Measurements from ENCODE around the gene POLE4. TPM values are rescaled to one million over a fixed set of nuclear protein-coding genes. Genes with fewer than 3 reads are reported as not detected.

Gene POLE4
- total RNA-seq, 1 experiment from 2014 or later: 53.9 TPM

- Histone ChIP-seq H3K27me3 (no peaks in the 10 kb centered on the region), H3K4me3 (no peak overlapping the region), H3K9me3 (no peaks in the 10 kb centered on the region), H3K36me3 (no peaks in the 10 kb centered on the region; the same call in 1 of the 2 replicates)
- no peak for DNase-seq
These were observed 22.5 kb upstream of the POLE4 start for GRCh38 chr2:74935975-74936391.

DNA sequence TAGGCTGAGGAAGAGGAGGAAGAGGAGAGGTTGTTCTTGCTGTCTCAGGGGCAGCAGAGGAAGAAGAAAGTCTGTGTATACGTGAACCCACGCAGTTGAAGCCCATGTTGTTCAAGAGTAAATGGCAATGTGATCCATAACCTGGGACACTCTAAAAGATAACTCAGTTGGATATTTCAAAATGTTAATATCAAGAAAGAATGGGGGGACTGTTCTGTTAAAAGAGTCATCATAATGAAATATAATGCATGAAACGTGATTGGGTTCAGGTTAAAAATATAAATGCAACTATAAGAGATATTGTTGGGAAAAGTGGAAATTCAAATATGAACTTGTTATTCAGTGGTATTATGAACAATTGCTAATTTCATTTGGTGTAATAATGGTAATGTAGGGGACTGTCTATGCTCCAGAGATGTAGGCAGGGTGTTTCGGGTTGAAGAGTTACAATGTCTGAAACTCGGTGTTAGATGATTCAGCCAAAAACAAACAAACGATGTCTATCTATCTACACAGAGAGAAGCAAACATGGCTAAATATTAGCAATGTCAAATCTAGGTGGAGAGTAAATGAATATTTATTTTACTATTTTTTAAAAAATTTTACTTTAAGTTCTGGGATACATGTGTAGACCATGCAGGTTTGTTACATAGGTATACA, 21.1 kb upstream of the POLE4 start:
- H3K36me3 ChIP-seq: no peaks in the 10 kb centered on the region; the same call in 1 of the 2 replicates
- no peaks in the 10 kb centered on the region for H3K9me3 ChIP-seq
- H3K27me3 ChIP-seq: no peaks in the 10 kb centered on the region
- no peak for DNase-seq
- H3K4me3 ChIP-seq: no peak overlapping the region

GRCh38 chr2:74938264-74938663, 20.2 kb upstream of the POLE4 start:
- H3K27me3 ChIP-seq: no peaks in the 10 kb centered on the region
- DNase-seq: no peak
- H3K36me3 ChIP-seq: no peaks in the 10 kb centered on the region; the same call in 1 of the 2 replicates
- H3K9me3 ChIP-seq: no peaks in the 10 kb centered on the region
- H3K4me3 ChIP-seq: no peak overlapping the region

DNA sequence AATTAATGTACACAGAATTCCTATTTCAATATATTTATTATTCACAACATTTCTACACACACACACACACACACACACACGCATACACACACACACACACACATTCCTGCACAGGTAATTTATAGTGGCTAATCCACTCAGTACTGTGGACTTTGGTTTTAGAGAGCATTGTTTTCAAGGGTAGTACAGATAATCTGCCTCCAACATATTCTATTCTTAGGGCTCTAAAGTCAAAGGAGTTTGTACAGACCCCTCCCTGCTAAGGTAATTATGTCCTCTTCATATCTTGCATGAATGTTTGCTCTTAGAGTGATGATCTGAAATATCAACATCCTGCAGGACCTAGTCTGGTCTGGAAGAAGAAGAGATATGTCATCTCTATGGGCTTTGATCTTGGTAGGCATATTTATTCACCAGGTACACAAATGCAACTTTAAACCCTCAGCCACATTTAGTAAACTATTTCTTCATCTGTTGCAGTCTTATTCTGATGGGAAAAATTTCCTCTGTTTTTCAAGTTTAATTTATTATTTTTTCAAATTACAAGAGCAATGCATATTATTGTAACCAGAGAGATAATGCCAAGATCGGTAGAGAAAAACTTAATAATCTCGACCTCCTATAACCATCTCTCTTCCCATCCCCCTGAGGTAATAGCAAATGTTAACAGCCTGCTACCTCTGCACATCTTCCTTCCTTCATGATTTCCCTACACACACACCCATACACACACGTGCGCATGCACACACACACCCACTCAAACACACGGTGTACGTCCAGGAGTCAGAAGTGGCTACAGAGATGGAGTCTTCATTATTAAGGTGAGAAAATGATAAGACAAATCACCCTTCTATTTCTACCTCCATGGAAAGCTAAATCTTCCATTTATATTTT, 18.3 kb upstream of the POLE4 start:
- H3K9me3 ChIP-seq: no peaks in the 10 kb centered on the region
- no peaks in the 10 kb centered on the region for H3K27me3 ChIP-seq
- H3K36me3 ChIP-seq: no peaks in the 10 kb centered on the region; the same call in 1 of the 2 replicates
- H3K4me3 ChIP-seq: no peak overlapping the region
- no peak for DNase-seq

DNA sequence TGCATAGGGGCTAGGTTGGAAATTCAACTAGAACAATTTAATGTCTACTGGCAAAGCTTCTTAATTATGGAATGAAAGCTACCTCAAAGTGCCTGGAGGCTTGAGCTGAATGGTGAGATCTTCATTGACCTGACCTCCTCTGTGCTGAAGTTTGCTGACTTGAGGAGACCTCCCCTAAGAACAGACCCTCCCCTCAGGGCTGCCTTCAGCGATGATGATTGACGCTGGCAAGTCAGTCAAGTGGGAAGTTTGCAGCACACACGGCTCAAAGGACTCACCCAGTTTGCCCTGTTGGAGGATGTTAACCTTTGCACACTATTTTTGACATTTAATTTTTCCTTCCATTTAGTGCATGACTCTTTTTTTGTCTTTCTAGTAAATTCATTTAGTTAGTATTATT, 17.2 kb upstream of the POLE4 start:
- no peaks in the 10 kb centered on the region for H3K27me3 ChIP-seq
- DNase-seq: no peak
- H3K36me3 ChIP-seq: no peaks in the 10 kb centered on the region; the same call in 1 of the 2 replicates
- no peak overlapping the region for H3K4me3 ChIP-seq
- no peaks in the 10 kb centered on the region for H3K9me3 ChIP-seq

DNA sequence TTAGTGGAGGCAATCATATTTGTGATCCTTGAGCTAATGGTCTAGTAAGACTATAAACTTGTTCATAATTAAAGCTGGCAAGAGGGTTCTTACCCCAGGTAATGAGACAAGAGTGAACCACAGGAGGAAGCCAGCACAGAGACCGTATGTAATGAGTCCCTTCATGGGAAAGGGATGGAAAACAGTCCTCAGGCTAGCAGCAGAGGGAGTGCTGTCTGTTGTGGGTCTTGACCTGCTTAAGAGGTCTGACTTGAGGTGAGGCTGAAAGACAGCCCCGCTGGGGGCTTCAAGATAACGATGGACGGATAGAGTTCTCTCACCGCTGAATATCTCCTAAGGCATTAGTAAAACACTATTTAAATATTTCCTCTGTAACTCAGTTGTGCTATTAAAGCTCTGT, 16.2 kb upstream of the POLE4 start:
- Histone ChIP-seq H3K9me3 (no peaks in the 10 kb centered on the region), H3K36me3 (no peaks in the 10 kb centered on the region), H3K27me3 (no peaks in the 10 kb centered on the region), H3K4me3 (no peak overlapping the region)
- no peak for DNase-seq

DNA sequence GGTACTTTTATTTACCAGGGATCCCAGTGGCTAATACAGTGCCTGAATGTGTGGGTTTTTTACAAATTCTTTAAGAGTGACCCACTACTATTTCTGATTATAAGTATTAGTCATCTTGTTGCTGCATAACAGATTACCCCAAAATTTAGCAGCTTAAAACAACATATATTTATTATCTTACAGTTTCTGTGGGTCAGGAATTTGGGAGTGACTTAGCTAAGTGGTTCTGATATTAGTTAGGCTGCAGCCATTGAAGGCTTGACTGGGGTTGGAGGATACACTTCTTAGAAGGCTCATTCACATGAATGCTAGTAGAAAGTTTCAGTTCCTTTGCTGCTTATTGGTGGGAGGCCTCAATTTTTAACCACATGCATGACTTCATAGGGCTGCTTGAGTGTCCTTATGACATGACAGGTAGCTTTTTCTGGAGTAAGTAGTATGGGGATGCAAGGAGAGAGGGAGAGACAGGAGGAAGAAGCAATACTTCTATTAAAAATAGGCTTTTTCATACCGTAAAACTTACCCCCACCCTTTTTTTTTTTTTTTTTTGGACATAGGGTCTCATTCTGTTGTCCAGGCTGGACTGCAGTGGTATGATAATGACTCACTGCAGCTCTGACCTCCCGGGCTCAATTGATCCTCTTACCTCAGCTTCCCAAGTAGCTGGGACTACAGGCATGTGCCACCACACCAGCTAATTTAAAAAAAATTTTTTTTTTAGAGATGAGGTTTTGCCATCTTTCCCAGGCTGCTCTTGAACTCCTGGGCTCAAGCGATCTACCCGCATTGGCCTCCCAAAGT, 13.3 kb upstream of the POLE4 start:
- no peaks in the 10 kb centered on the region for H3K27me3 ChIP-seq
- H3K9me3 ChIP-seq: peaks cover 8% of the 10 kb centered on the region; the same call in 1 of the 2 replicates
- peak; percentile 8 for DNase-seq
- H3K36me3 ChIP-seq: no peaks in the 10 kb centered on the region
- no peak overlapping the region for H3K4me3 ChIP-seq

GRCh38 chr2:74945788-74946331, 12.6 kb upstream of the POLE4 start:
- Histone ChIP-seq H3K36me3 (no peaks in the 10 kb centered on the region), H3K27me3 (no peaks in the 10 kb centered on the region), H3K4me3 (no peak overlapping the region), H3K9me3 (peaks cover 8% of the 10 kb centered on the region; the same call in 1 of the 2 replicates)
- DNase-seq: no peak

DNA sequence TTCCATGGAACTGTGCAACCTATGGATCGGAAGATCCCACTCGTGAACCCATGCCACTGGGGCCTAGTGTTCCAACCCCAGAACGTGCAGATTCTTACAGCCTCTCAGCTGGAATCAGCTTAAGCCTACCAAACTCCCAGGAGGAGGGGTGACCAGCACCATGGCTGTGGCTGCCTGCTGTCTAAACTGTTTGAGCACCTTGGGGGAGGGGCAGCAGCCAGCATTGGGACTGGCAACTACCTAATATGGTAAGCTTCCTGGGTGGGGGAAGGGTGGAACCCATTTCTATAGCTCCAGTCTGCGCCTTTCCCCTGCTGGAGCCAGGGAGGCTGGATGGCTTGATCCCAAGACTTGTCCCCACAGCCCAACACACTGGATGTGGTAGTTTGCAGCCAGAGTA, 10.7 kb upstream of the POLE4 start:
- H3K4me3 ChIP-seq: no peak overlapping the region
- H3K36me3 ChIP-seq: no peaks in the 10 kb centered on the region
- DNase-seq: no peak
- peaks cover 10% of the 10 kb centered on the region; the same call in 1 of the 2 replicates for H3K9me3 ChIP-seq
- no peaks in the 10 kb centered on the region for H3K27me3 ChIP-seq

GRCh38 chr2:74948779-74949178, 9.7 kb upstream of the POLE4 start:
- peaks cover 10% of the 10 kb centered on the region; the same call in 1 of the 2 replicates for H3K9me3 ChIP-seq
- H3K27me3 ChIP-seq: no peaks in the 10 kb centered on the region
- DNase-seq: no peak
- no peaks in the 10 kb centered on the region for H3K36me3 ChIP-seq
- no peak overlapping the region for H3K4me3 ChIP-seq

GRCh38 chr2:74951211-74951754, 7.2 kb upstream of the POLE4 start:
- DNase-seq: no peak
- peaks cover 10% of the 10 kb centered on the region; the same call in 1 of the 2 replicates for H3K9me3 ChIP-seq
- no peak overlapping the region for H3K4me3 ChIP-seq
- H3K27me3 ChIP-seq: no peaks in the 10 kb centered on the region
- no peaks in the 10 kb centered on the region for H3K36me3 ChIP-seq

DNA sequence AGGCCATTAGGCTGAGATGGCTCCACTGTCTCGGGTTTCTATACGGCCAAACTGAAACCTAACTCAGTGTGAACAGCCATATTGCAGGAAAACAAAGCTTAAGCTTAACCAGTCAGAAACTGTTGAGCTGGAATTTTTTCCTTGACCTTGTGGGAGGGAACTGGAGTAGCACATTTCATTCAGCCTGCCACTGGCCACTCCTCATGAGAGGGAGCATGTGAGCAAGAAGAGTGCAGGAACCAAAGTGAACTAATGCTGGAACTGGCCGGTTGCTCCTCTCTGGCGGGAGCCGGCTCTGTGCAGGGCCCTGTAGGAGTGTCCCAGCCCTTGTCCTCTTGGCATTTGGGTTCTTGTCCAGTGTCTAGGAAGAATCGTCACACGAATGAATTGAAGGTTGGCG, 5.9 kb upstream of the POLE4 start:
- no peak for DNase-seq
- H3K4me3 ChIP-seq: no peak overlapping the region
- H3K27me3 ChIP-seq: no peaks in the 10 kb centered on the region
- H3K9me3 ChIP-seq: peaks cover 10% of the 10 kb centered on the region; the same call in 1 of the 2 replicates
- H3K36me3 ChIP-seq: no peaks in the 10 kb centered on the region

GRCh38 chr2:74953796-74954499, 4.5 kb upstream of the POLE4 start:
- no peak overlapping the region for H3K4me3 ChIP-seq
- DNase-seq: no peak
- peaks cover 10% of the 10 kb centered on the region; the same call in 1 of the 2 replicates for H3K9me3 ChIP-seq
- no peaks in the 10 kb centered on the region for H3K36me3 ChIP-seq
- H3K27me3 ChIP-seq: no peaks in the 10 kb centered on the region

- peaks cover 5% of the 10 kb centered on the region for H3K36me3 ChIP-seq
- peaks cover 8% of the 10 kb centered on the region; the same call in 1 of the 2 replicates for H3K9me3 ChIP-seq
- H3K4me3 ChIP-seq: no peak overlapping the region
- no peaks in the 10 kb centered on the region for H3K27me3 ChIP-seq
- no peak for DNase-seq
These were observed 4.0 kb upstream of the POLE4 start for GRCh38 chr2:74954500-74954874.

GRCh38 chr2:74957886-74958273, 563 bp upstream of the POLE4 start:
- H3K27me3 ChIP-seq: no peaks in the 10 kb centered on the region
- no peaks in the 10 kb centered on the region; the same call in 1 of the 2 replicates for H3K9me3 ChIP-seq
- no peak for DNase-seq
- peak overlapping the region; percentile 71 for H3K4me3 ChIP-seq
- H3K36me3 ChIP-seq: peaks cover 26% of the 10 kb centered on the region

Data from MG63 (cell line).